ENCODE data around the gene KRT24.

GRCh38 chr17:40696651-40697072 lies 6.9 kb downstream of the KRT24 start:
- TF ChIP-seq CTCF (conservative IDR thresholded peaks at IDR 0.05; ENCODE audit: low read depth, low read length): no peak
- TF ChIP-seq EZH2 (IDR thresholded peaks at IDR 0.05; ENCODE audit: borderline replicate concordance, low read depth, low read length, poor library complexity, severe bottlenecking): no peak

All from A673 (cell line).